Activated naive CD4-positive, alpha-beta T cell treated with anti-CD3 and anti-CD28 coated beads, Interleukin-2, amount 50 U/mL, for 72 hours (primary cell): Measurements from ENCODE around the gene TEAD2. TPM values are rescaled to one million over a fixed set of nuclear protein-coding genes. Genes with fewer than 3 reads are reported as not detected.
"Not testable (repeated sequence)": the region's sequence is repeated elsewhere in the genome, so short reads cannot be mapped to it uniquely, and the experiment has no call there.

Experiments used
- ATAC-seq, 2 donors: fragments of 150-1000 bp; cut with Tn5 transposase; 2 replicates each; pipeline ENCODE4 v1.10.0; 2021; ENCODE audit warnings: mild to moderate bottlenecking in 2 of 2, moderate library complexity in 2 of 2
- DNase-seq, 2 donors: peaks; one replicate each; pipeline ENCODE4 v3.0.0; 2021 to 2022; ENCODE audit warnings: low spot score in 2 of 2
- H3K27ac Mint-ChIP-seq, 2 donors: one replicate each; pipeline ENCODE4 v1.8.0; 2022; ENCODE audit warnings: mild to moderate bottlenecking in 2 of 2, mixed read lengths in 2 of 2
- H3K36me3 Mint-ChIP-seq, 2 donors: one replicate each; pipeline ENCODE4 v1.8.0; 2022; ENCODE audit warnings: mixed read lengths in 2 of 2
- H3K9me3 Mint-ChIP-seq, 2 donors: one replicate each; pipeline ENCODE4 v1.8.0; 2022; ENCODE audit warnings: mixed read lengths in 2 of 2
- total RNA-seq, 2 donors: library from RNA; stranded (reverse); gene quantifications; one replicate each; pipeline ENCODE4 v1.2.3, GENCODE V29; 2022

The TEAD2 gene
- total RNA-seq, 2 donors from 2014 or later = 0.32 TPM; not detected in 1

DNA sequence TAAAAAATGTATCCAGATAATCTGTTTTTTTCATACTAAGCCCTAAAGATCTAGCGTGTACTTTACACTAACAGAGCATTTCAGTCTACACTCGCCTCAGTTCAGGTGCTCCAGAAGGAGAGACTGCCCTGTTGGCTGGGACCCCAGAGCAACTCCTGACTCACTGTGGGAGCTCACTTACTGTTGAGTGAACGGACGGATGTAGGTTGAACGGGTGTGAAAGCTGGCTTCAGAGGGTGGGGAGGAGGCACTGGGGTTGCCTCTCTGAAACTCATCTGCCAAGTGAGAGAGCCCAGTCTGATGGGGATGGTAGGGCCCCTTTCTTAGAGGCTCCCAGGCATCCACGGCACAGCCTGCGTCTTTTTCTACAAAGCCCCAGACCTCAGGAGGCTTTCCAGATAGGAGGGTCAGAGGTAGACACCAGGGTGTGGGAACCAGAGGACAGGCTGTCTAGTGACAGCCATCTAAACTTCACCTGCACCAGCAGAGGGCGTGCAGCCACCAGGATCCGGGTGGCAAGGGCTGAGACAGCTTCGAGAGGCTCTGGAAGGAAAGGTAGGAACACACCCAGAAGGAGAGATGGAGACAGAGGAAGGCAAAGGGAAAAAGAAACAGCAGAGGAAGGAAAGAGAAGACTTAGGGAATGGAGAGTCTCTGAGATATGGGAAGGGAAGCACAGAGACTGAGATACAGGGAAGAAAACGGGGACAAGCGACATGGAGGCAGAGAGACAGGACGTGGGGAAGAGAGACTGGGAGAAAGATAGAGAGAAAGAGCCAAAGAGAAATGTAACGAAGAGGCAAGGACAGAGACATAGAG lies 29.6 kb upstream of the TEAD2 start:
- H3K36me3 Mint-ChIP-seq = no peaks in the 10 kb centered on the region
- DNase-seq (peak; percentile 68 to 77), ATAC-seq (peak; percentile 92)
- H3K27ac Mint-ChIP-seq = peak overlapping the region; percentile 6 to 16
- no peaks in the 10 kb centered on the region for H3K9me3 Mint-ChIP-seq

DNA sequence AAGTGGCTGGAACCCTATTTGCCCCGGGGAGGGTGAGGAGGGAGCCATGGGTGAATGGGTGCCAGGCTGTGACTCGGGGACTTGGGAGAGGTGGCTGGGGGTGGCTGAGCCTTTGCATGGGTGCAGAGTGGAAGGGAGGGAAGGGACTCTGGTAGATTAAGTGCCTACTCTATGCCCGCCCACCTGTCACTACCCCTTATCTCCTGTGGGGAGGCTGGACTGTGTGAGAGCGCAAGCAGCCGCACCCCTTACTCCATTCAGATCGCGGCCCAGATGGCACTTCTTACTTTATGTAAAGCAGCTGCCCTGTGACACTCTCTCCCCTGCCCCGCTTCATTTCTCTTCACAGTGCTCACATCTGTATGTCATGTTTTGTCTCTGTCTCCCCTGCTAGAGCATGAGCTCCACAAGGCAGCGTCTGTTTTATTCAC lies 28.7 kb upstream of the TEAD2 start:
- H3K27ac Mint-ChIP-seq = no peak overlapping the region
- H3K9me3 Mint-ChIP-seq = no peaks in the 10 kb centered on the region
- no peak for ATAC-seq

DNA sequence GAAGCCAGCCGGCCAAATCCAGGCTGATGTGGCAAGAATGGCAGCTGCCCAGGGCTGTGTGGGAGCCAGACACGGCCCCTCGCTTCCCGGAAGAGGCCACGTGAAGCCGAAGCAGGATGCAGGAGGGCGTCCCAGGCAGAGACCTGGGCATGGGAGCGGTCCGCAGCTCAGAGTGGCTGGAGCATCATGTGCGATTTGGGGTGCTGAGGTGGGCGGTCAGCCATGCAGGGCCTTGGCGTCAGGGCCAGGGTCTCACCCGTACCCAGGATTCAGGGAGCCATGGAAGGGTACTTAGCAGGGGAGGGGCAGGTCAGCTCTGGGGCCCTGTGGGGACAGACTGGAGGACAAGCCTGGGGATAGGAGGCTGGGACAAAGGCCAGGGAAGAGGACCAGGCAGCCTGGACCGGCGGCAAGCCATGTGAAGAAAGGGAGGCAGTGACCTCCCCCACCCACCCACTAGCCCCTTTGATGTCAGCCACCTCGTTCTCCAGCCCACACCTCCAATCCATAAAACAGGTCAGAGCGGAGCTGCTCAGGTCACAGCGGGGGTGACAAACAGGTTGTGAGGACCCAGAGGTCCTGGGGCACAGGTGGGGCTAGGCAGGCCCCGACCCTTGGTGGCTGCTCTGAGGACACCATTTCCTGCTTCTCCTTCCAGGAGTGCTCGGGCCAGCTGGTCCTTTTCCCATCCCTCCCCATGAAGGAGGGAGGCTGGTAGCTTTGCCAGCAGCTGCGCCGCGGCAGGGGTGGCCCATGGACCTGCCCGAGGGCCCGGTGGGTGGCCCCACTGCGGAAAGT lies 28.1 kb upstream of the TEAD2 start:
- H3K36me3 Mint-ChIP-seq = no peaks in the 10 kb centered on the region
- ATAC-seq = no peak
- DNase-seq = no peak
- H3K9me3 Mint-ChIP-seq = no peaks in the 10 kb centered on the region
- no peak overlapping the region for H3K27ac Mint-ChIP-seq

More for the DNA sequence above, 28.7 kb upstream of the TEAD2 start:
- DNase-seq = no peak
- no peaks in the 10 kb centered on the region for H3K36me3 Mint-ChIP-seq

DNA sequence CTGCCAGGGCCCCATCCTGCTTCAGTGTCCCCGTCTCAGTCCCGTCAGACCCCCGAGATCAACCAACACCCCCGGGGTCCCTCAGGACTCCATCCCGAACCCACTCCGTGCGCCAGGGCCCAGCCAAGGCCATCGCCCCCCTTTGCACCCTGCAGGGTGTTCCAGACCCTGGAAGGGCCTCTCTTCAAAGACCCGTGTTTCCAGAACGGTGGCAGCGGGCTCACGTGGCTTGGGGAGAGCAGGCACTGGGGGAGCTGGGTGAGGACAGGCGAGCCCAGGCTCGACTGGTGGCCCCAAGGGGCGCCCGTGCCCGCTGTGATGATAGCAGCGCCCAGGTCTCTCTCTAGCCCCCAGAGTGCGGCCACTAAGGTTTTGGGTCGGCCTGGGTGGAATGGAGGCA lies 27.2 kb upstream of the TEAD2 start:
- ATAC-seq (no peak), DNase-seq (no peak)
- Mint-ChIP-seq H3K27ac (no peak overlapping the region), H3K36me3 (no peaks in the 10 kb centered on the region), H3K9me3 (no peaks in the 10 kb centered on the region)

DNA sequence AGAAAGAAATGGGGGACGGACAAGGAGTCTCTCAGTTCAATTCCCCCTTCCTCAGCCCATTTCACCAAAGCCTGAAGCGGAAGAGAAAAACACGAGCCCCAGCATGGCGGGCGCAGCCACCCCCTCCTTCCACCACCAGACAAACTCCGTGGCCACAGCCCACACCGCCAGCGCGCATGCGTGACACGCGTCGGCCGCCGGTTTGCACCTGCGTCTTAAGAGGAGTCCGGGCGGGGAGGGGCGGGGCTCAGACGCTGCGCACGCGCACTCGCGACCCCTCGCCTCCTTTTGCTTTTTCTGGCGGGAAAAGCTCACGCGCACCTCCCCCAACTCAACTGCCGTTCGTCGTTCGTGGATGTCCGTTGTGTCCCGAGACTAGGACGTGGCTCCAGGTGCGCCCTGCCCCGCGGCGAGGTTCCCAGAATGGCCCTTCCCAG lies 25.7 kb upstream of the TEAD2 start, which contains the start of gene KASH5:
KASH5 (plus strand) TSS at position 314 of the 437 bp plus-strand sequence. CDS start 2,635 bp downstream, outside the sequence.
- DNase-seq = peak; percentile 72 to 78
- Mint-ChIP-seq H3K27ac (peak within 1 kb of the TSS; percentile 29 to 73), H3K36me3 (no peaks in the 10 kb centered on the region), H3K9me3 (no peaks in the 10 kb centered on the region)
- ATAC-seq = peak; percentile 57 to 59

DNA sequence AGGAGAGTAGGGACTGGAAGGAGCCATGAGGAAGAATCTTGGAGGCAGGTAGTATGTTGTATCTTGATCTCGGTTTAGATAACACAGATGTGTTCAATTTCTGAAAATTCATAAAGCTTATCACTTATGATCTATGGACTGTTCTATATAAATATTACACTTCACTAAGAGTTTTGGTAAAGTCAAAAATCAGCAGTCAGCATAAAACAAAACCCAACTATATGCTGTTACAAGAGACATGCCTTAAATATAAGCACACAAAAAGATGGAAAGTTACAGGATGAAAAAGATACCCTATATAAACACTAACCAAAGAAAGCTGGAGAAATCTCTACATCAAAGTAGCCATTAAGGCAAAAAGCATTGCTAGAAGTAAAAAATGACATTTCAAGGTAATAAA lies 21.4 kb upstream of the TEAD2 start:
- no peak for DNase-seq
- peaks cover 0 to 10% of the 10 kb centered on the region in 2 donors for H3K9me3 Mint-ChIP-seq
- no peak for ATAC-seq
- peaks cover 0 to 6% of the 10 kb centered on the region in 2 donors for H3K36me3 Mint-ChIP-seq
- no peak overlapping the region for H3K27ac Mint-ChIP-seq

DNA sequence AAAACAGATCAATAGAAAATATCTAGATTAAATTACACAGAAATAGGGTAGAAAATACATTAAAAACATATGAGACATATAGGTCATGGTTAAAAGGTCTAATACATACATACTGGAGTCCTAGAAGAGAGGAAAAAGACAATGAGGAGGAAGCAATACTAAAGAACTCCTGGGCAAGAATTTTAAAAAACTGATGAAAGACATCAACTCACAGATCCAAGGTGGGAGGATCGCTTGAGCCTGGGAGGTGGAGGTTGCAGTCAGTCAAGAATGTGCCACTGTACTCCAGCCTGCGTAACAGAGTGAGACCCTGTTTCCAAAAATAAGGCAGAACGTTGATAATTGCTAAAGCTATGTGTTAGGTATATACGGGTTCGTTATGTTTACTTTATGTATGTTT lies 20.4 kb upstream of the TEAD2 start:
- DNase-seq = no peak
- Mint-ChIP-seq H3K27ac (no peak overlapping the region), H3K9me3 (peaks cover 0 to 10% of the 10 kb centered on the region in 2 donors), H3K36me3 (peaks cover 0 to 6% of the 10 kb centered on the region in 2 donors)
- ATAC-seq = no peak

DNA sequence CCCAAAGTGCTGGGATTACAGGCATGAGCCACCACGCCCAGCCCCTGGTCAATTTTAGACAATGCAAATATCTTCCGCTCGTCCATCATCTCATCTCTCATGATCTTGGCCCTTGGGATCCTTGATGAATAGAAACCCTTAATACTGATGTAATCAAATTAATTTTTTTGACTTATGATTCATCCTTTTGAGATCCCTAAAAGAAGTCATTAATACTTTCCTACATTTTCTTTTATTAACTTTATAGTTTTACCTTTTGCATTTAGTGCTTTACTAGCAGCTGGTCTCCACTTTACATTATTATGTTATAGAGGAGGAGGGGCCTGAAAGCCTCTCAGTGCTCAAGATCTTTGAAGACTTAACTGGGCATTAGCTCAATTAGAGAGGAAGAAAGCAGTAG lies 18.2 kb upstream of the TEAD2 start:
- no peak for ATAC-seq
- H3K9me3 Mint-ChIP-seq = peaks cover 0 to 10% of the 10 kb centered on the region in 2 donors
- peaks cover 0 to 6% of the 10 kb centered on the region in 2 donors for H3K36me3 Mint-ChIP-seq
- no peak overlapping the region for H3K27ac Mint-ChIP-seq
- DNase-seq = no peak

DNA sequence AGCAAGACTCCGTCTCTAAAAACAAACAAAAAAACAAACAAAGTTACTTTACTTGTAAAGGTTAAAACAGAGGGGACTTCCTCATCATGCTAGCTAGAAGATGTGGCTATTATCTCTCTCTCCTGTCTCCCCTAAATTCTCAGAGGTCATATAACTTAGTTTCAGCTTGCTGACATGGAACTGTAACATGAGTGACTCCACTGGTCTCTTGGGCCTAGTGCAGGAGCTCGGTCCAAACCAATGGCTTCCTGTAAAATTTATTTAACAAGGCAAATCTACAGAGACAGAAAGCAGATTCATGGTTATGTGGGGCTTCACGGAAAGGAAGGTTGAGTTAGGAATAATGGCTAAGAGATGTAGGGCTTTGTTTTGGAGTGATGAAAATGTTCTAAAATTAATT lies 16.3 kb upstream of the TEAD2 start:
- no peak overlapping the region for H3K27ac Mint-ChIP-seq
- peaks cover 0 to 10% of the 10 kb centered on the region in 2 donors for H3K9me3 Mint-ChIP-seq
- no peak for ATAC-seq
- peaks cover 0 to 6% of the 10 kb centered on the region in 2 donors for H3K36me3 Mint-ChIP-seq
- no peak for DNase-seq

DNA sequence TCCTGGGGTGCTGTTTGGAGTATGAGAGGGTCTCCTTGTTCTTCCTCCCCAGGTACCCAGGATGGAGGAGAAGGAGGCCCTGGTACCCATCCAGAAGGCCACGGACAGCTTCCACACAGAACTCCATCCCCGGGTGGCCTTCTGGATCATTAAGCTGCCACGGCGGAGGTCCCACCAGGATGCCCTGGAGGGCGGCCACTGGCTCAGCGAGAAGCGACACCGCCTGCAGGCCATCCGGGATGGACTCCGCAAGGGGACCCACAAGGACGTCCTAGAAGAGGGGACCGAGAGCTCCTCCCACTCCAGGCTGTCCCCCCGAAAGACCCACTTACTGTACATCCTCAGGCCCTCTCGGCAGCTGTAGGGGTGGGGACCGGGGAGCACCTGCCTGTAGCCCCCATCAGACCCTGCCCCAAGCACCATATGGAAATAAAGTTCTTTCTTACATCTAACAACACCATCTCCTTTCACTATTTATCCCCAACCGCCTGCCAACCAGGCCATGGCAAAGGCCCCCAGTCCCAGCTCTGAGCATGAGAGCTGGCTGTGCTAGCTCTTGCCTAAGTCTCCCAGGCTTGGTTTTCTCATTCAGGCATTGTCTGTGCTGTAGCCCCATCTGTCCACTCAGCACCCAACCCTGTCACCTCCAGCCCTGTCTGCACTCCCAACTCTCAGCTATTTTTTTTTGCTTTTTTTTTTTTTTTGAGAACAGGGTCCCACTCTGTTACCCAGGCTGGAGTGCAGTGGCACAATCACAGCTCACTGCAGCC lies 12.6 kb upstream of the TEAD2 start:
- no peaks in the 10 kb centered on the region for H3K9me3 Mint-ChIP-seq
- ATAC-seq (no peak), DNase-seq (no peak)
- H3K27ac Mint-ChIP-seq = no peak overlapping the region
- H3K36me3 Mint-ChIP-seq = peaks cover 1 to 5% of the 10 kb centered on the region in 2 donors

DNA sequence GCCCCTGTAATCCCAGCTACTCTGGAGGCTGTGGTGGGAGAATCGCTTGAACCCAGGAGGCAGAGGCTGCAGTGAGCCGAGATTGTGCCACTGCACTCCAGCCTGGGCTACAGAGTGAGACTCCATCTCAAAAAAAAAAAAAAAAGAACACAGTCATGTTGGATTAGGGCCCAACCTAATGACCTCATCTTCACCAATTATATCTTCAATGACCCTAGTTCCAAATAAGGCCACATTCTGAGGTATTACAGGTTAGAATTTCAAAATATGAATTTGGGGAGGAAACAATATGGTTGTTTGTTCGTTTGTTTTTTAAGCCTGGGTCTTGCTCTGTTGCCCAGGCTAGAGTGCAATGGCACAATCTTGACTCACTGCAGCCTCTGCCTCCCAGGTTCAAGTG lies 11.0 kb upstream of the TEAD2 start:
- H3K36me3 Mint-ChIP-seq = peaks cover 13 to 17% of the 10 kb centered on the region in 2 donors
- not testable (repeated sequence) for H3K9me3 Mint-ChIP-seq, ATAC-seq, H3K27ac Mint-ChIP-seq, DNase-seq

DNA sequence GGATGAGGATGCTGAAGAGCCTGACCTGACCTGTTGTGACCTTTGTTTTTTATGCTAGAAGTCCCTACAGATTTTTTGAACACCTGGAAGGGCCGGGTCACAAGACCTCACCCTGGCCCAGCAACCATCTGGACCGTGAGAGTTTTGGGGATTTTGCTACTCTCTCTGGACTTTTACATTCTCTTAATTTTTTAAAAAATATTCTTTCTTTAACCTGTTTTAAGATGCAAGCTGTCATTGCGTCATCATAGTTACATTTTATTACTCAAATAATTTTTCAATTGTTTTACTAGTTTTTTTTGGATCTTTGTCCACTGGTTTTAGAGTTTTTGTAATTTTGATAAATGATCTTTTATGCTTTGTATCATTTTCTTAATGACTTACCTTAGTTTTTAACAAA lies 9.0 kb upstream of the TEAD2 start:
- H3K36me3 Mint-ChIP-seq = peaks cover 13 to 17% of the 10 kb centered on the region in 2 donors
- H3K27ac Mint-ChIP-seq = no peak overlapping the region
- ATAC-seq = no peak
- no peak for DNase-seq
- peaks cover 0 to 4% of the 10 kb centered on the region in 2 donors for H3K9me3 Mint-ChIP-seq

DNA sequence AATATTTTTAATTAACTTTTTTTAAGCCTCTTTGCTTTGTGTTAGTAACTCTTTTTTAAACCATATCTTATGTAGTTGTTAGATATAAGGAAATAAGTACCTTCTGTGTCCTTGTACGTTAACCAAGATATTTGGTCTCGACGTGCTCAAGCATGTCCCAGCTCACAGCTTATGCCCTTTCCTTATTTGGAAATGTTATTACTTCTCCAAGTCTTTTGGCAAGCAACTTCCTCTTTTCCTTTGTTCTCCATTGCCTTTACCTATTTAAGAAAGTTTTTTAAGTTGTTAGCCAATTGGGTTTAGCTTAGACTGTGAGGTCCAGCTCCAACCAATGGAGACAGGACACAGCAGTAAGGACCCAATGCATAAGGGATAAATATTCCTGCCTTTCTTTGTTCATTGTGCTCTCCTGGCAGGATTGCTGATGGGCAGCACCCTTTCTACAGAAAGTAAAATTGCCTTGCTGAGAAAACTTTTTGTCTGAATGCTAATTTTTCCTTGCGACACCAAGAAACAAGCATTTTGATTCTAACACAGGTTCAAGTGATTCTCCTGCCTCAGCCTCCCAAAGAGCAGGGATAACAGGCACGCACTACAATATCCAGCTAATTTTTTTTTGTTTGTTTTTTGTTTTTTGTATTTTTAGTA lies 6.6 kb upstream of the TEAD2 start:
- ATAC-seq (no peak), DNase-seq (no peak)
- no peak overlapping the region for H3K27ac Mint-ChIP-seq
- peaks cover 13 to 17% of the 10 kb centered on the region in 2 donors for H3K36me3 Mint-ChIP-seq
- H3K9me3 Mint-ChIP-seq = peaks cover 0 to 4% of the 10 kb centered on the region in 2 donors

DNA sequence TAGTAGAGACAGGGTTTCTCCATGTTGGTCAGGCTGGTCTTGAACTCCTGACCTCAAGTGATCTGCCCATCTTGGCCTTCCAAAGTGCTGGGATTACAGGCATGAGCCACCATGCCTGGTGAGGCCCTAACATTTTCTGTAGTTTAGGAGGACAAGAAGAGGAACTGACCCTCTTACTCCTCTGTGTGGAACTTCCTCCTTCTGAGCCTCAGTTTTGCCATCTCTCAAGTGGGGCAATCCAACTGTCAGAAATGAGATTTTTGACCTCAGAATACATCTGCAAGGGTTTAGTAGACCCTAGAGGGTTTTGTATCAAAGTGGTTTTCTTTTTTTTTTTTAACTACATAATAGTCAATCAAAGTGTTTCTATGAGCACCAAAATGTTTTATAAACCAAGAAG lies 3.9 kb upstream of the TEAD2 start:
- ATAC-seq (no peak), DNase-seq (no peak)
- Mint-ChIP-seq H3K27ac (no peak overlapping the region), H3K36me3 (peaks cover 13 to 17% of the 10 kb centered on the region in 2 donors), H3K9me3 (peaks cover 0 to 4% of the 10 kb centered on the region in 2 donors)

DNA sequence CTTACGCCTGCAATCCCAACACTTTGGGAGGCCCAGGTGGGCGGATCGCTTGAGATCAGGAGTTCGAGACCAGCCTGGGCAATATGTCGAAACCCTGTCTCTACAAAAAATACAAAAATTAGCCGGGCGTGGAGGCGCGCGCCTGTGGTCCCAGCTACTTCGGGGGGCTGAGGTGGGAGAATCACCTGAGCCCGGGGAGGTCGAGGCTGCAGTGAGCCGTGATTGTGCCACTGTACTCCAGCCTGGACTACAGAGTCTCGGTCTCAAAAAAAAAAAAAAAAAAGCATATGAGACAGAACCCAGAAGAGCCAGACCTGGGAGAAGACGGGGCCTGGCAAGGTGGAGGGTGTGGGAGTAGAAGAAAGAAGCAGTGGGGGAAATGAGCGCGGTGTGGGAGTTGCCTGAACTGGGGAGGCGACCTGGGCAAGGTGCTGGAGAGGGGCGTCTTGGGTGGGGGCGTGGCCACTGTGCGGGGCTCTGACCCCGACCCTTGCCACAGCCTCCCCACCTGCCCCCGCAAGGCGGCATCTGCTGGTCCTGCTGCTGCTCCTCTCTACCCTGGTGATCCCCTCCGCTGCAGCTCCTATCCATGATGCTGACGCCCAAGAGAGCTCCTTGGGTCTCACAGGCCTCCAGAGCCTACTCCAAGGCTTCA lies 2.0 kb upstream of the TEAD2 start:
- DNase-seq (no peak), ATAC-seq (no peak)
- Mint-ChIP-seq H3K9me3 (peaks cover 0 to 4% of the 10 kb centered on the region in 2 donors), H3K36me3 (peaks cover 5 to 6% of the 10 kb centered on the region in 2 donors), H3K27ac (no peak overlapping the region)
